HG03432 (cell line): ENCODE results near the gene LITAFD.

Experiments
- ATAC-seq: cut with Tn5 transposase; IDR thresholded peaks from one replicate; pipeline ENCODE4 v1.9.1; 2021; ENCODE audit warnings: mild to moderate bottlenecking, moderate library complexity; ENCODE audit not compliant: unreplicated experiment

The LITAFD gene

DNA sequence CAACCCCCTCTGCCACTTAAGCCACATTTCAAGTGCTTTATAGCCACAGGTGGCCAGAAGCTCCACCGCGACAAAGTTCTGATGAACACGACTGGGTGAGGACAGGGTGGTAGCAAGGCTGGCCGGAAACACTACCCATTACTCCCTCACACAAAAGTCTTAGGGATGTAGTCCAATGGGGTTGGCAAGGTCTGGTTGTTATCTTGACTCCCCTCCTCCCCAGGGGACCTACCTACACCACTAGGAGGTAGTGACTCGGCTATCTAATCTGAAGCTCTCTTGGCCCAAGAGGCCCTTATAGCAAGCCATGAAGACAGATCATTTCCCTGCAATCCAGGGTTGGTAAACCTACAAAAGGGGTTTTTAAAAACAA is 8.4 kb downstream of the LITAFD start:
- ATAC-seq: no peak

DNA sequence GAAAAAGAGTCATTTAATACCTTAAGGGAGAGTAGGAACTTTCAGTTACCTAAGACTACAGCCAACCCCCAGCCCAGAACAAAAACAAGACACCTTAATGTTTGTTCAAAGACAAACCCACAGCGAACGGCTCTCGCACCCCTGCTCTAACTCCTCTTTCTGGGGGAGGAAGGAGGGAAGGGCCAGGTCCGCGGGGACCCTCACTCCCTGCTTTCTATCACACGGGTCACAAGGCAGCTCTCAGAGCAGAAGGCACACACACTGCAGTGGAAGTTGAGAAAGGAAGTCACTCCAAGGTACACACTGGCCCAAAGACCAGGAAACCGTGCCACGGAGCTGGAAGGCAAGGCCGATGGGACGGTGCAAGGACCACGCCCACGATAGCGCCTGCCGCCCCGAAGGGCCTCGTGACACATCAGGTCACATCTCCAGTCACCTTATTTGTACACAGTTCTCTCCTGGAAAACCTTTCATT is 10.0 kb downstream of the LITAFD start:
- ATAC-seq: peak; percentile 27

DNA sequence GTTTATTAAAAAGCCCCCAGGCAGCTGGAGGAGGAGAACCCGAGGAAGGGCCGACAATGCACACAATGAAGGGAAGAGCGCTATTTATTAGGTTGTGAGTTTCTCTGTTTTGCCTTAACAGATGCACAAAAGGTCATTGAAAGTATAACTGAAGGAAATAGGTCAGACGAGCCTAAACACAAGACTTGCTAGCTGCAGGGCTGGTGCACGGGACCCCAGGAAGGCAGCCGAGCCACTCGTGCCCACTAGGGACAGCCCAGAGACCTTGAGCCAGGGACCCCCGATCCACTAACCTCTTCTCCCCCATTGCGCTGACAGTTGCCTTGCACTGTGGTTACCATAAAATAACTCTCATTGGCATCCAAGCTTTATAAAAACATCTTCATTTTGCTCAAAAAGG is 11.3 kb downstream of the LITAFD start:
- ATAC-seq: no peak

DNA sequence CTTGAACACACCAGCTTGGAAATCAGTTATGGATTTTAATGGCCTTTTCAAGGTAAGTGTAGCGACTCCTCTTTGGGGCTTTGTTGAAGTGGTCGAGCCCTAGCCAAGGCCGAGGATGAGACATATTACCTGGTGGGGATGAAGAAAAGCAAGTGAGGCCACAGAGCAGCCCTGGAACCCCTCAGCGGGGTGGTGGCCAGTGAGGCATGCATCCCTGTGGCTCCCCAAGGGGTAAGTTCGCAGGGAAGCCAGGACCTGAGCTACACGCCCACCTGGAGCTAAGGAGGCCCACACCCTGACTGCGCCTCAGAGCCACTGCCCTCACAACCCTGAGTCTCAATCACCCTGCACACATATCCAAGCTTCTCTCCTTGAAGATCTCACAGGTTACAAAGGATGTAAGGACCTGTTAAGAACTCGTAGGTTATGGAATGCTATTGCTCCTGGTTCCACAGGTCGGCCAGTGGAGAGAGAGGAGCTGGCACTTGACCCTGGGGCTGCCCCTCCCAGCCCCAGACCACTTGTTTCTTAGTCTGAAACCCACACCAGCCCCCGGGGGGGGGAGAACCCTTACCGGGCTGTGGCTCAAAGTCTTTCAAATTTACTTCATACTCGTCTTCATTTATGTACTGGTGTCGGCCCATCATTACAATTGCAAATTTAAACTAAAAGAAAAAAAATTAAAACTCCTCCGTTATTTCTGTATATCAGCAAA is 12.0 kb downstream of the LITAFD start:
- no peak for ATAC-seq

DNA sequence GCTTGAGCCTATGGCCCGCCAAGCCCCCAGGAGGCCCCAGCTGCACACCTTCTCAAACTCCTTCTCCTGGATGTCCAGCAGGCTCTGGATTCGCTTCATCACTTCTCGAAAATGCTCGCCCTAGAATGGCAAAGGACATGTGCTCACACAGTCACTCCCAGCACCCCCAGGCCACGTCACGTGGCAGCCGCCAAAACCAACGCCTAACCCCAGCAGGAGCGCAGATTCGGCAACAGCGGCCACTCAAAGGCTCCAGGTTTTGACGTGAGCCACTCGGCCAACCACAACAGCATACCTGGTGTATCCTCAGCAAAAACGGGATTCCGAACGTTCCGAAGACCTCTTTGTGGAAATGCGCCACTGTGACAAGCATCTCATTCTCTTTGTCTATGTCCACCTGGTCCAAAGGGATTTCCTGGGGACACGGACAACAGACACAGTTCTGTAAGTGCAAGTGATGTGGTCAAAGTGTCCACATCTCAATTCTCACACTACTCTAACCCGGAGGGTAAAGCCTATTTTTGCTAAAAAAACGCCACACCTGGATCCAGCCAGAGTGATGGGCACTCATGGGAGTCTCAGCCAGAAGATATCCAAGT is 12.7 kb downstream of the LITAFD start:
- ATAC-seq: no peak

DNA sequence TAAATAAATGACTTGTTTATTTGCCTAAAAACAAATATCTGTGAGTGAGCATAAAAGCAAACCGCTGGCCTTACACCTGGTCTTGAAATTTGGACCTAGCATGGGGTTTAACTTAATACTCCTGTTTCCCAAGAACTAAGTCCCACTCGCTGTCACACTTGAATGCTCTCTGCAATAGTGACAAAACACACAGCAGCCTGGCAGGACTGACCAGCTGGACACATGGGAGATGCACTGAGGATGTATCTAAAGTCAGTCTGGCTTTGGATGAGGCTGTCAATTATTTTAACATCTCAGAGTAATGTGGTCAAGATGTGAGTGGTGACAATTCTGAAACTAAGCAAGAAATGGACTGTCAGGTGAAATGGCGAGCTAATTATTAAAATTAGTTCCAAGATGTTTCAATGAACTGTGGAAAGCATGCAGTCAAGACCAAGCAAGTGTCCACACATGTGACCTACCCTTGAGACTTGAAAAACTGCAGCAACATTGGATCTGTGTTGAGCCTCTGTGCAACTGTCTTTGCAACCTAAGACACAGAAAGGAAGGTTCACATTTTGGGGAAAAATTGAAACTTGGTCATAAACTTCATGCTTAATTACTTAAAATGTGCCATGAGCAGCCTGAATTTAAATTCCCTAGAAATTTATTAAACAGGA is 16.6 kb downstream of the LITAFD start:
- ATAC-seq: no peak

DNA sequence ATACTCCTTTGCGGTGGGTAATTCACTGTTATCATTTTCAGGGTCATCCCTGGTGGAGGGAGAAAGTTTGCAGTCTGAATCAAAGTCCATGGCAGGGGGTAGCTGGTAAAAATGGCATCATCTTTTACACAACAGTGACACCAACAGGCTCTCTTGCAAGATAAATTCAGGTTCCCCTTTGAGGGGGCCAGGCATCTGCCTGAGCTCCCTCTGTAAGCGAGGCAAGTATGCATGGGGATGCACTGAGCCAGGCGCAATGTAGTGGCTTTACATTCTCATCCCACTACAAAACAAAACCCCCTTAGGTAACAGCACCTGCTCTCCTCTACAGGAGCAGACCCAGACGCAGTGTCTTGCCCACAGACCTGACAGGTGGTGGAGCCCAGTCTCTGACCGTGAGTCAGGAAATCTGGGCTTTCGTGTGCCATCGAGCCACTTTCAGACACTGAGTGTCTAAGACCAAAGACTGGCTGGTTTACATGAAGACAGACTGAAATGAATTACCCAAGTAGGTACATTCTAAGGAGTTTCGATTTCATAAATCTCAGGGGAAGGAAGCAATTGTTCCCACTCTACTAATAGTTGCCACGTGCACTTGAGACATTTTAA is 17.7 kb downstream of the LITAFD start:
- no peak for ATAC-seq

DNA sequence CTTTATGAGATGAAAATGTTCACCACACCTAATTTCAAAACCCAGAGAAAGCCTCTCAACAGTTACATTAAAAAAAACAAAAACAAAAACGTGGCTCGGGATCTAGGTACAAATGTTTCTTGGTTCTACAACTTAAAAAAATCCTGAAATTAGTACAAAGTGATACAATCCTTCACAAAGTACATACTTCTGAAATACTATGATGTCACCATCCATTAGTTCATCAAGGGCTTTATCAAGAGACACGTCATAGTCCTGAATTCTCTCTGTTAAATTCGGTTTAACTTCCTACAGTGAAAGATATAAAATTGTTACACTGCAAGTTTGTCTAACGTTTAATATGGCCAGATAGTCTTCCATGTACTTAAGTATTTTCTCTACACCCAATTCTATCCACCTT is 18.2 kb downstream of the LITAFD start:
- ATAC-seq: no peak

DNA sequence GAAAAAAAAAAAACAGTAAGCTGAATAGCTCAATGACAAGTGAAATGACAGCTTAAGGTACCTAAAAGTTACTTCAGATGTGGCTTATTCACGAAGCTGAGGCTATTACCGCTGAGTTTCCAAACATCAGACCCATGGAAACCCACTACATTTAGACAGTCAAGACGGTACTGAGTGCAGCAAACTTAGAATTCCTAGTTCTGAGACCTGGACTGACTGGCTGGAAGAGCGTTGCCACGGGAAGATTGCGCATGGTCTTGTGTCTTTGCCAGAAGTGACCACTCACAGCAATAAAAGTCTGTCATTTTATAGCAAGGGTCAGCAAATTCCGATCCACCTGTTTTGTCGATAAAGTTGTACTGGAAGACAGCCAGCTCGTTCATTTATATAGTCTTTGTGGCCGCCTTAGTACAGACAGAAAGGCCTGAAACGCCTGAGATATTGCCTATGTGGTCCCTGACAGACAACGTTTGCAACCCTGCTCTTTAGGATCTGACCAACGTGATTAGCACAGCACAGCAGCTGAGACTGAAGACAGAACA is 19.2 kb downstream of the LITAFD start:
- ATAC-seq: no peak

DNA sequence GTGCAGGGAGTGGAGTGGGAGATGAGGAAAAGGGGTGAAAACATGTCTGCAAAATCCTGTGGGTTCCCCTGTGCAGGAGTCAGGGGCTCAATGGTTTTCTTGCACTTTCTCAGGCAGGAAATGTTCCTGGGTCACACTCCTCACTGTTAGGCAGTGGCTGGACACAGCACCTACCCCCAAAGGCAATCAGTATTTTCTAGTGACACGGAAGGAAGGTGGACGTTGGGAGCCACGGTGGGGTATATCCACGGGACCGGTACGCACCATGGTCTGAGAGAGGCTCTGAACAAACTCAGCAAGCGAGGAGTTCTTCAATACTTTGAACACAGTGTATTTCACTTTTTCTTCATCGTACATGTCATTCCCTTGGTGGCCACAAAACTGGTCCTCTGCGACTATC is 20.9 kb downstream of the LITAFD start:
- no peak for ATAC-seq

DNA sequence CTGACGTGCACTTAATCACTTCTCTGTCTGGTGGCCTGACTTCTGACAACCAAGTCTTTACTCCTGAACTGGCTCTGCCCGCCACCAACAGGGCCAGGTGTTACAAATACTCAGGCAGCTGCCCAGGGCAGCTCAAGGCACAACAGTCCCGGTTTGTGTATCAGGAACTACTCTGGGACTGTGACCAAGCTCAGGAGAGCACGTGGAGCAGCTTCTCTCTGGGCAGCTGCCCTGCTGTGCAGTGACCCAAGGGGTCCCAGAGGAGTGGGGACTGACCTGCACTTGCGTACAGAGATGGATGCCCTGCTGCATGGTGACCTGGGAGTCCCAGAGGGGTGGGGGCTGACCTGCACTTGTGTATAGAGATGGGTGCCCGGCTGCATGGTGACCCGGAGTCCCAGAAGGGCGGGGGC is 21.9 kb downstream of the LITAFD start:
- no peak for ATAC-seq

DNA sequence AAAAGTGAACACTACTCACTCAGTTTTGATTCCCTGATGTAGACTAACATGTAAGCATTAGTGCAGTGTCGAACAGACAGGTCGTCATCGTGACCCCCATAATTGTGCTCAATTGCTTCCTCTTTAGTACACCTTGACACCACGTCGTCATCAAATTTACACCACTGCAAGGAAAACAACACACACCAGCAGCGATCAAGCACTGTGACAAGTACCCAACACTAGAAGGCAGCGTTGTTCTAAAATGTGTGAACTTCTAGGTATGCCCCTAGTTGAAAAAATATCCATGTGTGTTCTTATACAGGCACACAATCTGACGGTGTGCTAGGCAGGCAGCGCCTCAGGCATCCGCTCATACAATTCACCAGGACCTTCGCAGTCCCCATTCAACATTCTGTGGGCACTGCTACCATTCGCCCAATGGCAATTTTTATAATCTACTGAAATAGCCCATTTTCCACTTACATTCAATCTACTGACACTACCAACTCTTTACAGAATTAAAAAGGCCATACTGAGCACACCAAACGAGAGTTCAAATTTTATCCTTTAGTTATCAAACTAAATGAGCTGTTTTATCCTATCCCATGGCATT is 23.1 kb downstream of the LITAFD start:
- ATAC-seq: no peak

DNA sequence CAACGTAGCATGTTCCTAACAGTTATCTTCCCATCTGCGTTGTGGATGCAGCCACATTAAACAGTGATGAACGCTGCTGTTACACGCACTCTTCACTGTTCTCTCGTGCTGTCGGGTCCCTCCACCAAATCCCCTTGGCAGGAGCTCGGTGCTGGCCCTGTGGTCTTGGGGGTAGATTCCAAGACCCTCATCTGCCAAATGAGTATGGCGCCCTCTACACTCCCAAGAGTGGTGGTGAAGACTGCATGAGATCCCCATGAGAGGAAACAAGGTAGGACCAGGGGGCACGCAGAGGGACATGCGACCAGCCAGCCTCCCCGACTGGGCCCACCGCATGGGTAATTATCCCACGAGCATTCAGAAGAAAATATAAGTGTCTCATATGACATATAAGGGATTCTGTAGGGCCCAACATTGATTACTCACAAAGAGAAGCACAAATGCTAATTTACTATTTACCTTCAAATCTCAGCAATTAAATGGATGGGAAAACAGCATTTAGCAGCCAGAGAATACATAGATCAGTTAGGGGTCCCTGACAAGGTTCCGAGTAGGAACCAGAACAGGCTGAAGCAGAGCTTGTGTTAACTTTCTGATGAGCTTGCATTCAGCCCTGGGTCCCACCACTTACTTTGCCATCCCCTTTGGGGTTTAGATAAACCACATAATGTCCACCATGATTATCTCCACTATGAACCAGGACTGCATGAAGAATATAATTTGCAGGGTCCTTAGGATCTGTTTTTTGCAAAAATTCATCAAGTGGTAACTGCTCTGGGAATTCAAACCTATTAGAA is 23.8 kb downstream of the LITAFD start:
- no peak for ATAC-seq

DNA sequence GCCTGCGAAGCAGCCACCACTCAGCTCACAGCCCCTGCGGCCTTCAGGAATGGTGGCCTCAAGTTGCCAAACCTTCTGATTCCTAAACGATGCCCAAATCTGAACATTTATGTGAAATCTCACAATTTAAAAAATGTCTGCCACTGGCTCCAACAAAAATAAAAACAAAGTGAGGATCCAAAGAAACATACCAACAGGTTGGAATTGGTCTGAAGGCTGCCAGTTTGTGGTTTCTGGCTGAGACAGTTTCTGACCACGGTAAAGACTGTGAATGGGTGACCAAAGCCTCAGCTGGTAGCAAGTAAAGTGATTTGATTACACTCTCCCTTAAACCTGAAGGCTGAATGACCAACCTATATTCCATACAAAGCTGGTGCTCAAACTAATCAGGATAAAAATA is 24.9 kb downstream of the LITAFD start:
- no peak for ATAC-seq

DNA sequence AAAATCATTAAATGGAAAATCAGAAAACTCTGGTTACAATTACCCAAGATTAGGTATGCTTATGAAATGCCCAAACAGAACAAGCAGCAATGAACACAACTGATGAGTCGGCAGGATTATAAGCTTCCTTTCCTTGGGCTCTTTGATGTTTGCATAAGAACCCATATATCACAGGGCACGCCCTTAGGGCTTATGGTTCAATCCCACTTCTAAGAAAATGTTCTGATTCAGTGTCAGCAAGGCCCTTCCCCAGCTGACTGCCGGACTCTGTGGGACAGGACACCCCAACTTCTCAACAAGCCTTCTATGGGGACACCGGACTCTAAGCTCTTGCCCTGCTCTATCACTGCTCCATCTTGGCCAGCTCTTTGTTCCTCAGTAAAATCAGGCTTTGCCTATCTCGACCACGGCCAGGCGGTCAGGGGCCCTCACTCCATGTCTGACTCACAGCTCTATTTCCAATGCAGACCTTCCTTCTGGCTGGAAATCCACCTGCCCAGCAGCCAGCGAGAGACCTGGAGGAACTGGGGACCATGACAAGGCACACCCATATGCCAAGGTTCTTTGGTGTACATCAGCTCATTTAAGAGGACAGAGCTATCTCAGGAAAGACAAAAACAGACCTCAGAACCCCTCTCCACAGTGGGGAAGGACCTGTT is 26.8 kb downstream of the LITAFD start:
- ATAC-seq: no peak

DNA sequence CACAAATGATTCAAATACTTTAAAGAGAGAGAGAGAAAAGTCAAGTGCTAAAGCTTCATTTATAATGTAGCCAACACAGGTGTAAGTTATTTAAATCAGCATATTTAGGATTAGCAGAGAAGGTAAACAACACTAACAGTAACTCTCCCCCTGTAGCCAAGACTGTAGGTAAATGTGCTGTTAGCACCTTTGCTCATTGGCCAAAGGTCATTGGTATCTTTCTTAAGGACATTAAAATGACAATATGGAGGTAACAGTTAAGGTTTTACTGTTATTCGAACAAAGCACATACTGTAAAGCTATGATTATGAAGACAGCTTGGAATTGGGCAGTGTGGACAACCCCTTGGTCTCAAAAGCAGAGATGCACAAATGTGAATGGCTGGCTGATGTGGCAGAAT is 28.7 kb downstream of the LITAFD start:
- no peak for ATAC-seq

DNA sequence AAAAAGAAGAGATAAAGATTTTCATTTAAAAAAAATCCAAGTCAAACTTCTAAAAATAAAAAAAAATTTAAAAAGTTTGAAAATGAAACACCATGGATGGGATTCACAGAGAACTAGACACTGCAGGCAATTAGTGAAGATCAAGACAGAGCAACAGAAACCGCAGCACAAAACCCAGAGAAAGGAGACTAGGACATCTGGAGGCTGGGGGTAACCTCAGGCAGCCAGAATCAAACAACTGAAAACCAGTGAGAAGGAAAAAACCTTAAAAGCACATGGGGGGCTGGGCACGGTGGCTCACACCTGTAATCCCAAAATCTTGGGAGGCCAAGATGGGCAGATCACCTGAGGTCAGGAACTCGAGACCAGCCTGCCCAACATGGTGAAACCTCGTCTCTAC is 30.6 kb downstream of the LITAFD start:
- ATAC-seq: no peak

DNA sequence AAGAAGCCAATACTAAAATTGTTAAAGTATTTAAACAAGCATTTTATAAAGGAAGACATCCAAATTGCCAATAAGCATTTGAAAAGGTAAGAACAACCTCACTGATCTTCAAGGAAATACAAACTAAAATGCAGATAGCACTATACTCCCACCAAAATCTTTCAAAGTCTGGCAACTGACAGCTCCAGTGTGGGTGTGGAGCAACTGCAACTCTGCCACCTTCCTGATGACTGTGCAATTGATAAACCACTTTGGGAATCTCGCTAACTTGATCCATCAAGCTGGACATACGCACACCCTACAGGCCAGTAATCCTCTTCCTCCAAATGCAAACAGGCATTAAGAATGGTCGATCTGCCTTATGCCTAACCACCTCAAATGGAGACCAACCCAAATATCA is 31.9 kb downstream of the LITAFD start:
- ATAC-seq: no peak

DNA sequence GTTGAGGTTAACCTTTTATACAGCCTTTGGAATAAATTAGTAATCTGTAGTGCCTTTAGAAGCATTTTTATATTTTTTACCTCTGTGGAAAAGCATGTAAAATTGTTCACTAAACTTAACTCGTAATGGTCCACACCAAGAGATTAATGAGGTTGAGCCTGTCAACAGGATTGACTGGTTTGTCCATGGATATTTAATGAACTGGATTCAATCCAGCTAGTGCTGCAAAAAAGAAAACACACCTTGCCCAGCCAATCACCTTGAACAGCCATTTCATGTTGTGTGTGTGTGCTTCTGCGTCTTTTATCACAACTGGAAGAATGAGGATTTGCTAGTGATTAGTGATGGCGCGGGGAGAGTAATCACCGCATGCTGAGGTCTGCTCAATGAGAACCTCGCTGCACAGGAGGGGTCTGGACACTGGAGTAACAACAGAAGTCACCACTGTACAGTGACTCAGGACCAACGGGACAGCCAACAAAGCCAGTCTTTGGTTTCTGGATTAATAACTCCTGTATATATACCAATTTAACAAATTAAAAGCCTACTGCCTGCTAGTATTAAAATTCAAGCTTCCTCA is 33.7 kb downstream of the LITAFD start:
- ATAC-seq: no peak
